BE2C (cell line): Measurements from ENCODE around the gene GSAP.

Experiments
- DNase-seq: peaks from one replicate; pipeline ENCODE4 v3.0.0-alpha.2; 2020
- H3K27me3 ChIP-seq: fragments of 250-450 bp; sonication (Bioruptor Pico); 2 replicates; pipeline ENCODE4 v1.5.1; 2020; ENCODE audit warnings: mild to moderate bottlenecking
- H3K36me3 ChIP-seq: fragments of 250-450 bp; sonication (Bioruptor Pico); 2 replicates; pipeline ENCODE4 v1.5.1; 2020; ENCODE audit warnings: mild to moderate bottlenecking
- H3K4me1 ChIP-seq: fragments of 250-450 bp; sonication (Bioruptor Pico); 2 replicates; pipeline ENCODE4 v1.5.1; 2020
- H3K4me3 ChIP-seq: 2 replicates; pipeline ENCODE4 v1.5.1; 2011; ENCODE audit warnings: low read depth, low read length
- H3K9me3 ChIP-seq: fragments of 250-450 bp; sonication (Bioruptor Pico); 2 replicates; pipeline ENCODE4 v1.5.1; 2020
- TF ChIP-seq, protein P1 (sequence below): IDR thresholded peaks from 2 replicates; pipeline ENCODE4 v1.5.1; 2012; ENCODE audit warnings: mild to moderate bottlenecking, low read depth, low read length

The GSAP gene

DNA sequence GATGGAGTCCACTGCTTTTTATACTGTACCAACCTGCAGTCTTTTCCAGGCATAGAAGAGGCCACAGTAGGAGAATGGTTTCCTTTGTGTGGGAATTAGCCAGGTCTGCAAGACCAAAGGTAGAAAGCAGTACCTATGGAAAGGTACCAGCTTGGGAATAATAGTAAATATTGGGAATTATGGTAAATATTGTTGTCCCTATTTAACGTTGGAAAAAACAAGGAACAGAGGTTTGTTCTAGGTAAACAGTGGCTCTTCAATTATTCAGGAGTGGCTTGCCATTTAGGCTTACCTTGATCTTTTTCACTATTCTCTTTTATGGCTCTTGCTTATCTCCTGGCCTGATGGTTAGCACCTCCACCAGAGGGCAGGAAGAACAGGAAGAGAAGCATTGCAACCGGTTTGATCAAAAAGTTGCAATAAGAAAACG lies 43.9 kb upstream of the GSAP start:
- Histone ChIP-seq H3K27me3 (peaks cover 3% of the 10 kb centered on the region; the same call in 1 of the 2 replicates), H3K9me3 (no peaks in the 10 kb centered on the region), H3K4me1 (no peaks in the 10 kb centered on the region), H3K4me3 (no peak overlapping the region), H3K36me3 (no peaks in the 10 kb centered on the region)
- TF ChIP-seq, protein P1, sequence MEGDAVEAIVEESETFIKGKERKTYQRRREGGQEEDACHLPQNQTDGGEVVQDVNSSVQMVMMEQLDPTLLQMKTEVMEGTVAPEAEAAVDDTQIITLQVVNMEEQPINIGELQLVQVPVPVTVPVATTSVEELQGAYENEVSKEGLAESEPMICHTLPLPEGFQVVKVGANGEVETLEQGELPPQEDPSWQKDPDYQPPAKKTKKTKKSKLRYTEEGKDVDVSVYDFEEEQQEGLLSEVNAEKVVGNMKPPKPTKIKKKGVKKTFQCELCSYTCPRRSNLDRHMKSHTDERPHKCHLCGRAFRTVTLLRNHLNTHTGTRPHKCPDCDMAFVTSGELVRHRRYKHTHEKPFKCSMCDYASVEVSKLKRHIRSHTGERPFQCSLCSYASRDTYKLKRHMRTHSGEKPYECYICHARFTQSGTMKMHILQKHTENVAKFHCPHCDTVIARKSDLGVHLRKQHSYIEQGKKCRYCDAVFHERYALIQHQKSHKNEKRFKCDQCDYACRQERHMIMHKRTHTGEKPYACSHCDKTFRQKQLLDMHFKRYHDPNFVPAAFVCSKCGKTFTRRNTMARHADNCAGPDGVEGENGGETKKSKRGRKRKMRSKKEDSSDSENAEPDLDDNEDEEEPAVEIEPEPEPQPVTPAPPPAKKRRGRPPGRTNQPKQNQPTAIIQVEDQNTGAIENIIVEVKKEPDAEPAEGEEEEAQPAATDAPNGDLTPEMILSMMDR = peak; percentile 11; the same call in 1 of the 2 replicates
- DNase-seq = no peak

DNA sequence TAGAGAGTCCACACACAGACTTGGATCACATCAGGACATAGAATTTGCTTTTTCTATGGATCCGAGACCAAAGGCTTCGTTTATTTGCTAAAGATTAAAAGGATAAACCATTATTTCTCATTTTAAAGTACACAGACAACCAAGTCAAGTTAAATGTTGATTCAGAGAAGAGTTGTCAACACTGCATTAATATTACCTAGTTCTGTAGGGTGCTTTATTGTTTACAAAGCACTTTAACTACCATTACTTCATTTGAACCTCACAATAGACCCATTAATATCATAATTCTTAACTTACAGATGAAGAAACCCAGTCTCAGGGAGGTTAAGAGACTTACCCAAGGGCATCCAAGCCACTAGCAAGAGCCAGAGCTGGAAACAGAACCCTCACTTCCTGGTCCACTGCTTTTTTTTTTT lies 43.2 kb upstream of the GSAP start:
- Histone ChIP-seq H3K9me3 (no peaks in the 10 kb centered on the region), H3K27me3 (peaks cover 5% of the 10 kb centered on the region; the same call in 1 of the 2 replicates), H3K36me3 (no peaks in the 10 kb centered on the region), H3K4me1 (no peaks in the 10 kb centered on the region), H3K4me3 (no peak overlapping the region)
- no peak for DNase-seq
- TF ChIP-seq, protein P1 = no peak

DNA sequence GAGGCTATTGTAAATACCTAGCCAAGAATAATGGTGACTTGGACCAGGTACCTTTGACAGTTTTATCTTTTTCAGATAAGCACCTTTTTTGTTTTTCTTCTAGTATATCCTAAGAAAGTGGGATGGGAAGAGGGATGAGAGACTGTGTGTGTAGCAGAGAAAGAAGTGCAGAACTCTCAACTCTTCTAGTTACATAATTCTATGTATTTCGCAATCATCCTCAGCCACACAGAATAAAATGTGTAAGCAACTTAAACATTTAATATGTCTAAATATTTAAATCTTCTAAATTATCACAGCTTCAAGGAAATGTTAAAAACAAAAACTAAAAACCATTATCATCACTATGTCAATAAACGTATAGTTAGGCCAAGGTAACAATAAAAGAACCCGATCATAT lies 42.6 kb upstream of the GSAP start:
- H3K4me1 ChIP-seq = no peaks in the 10 kb centered on the region
- H3K9me3 ChIP-seq = no peaks in the 10 kb centered on the region
- H3K27me3 ChIP-seq = peaks cover 5% of the 10 kb centered on the region; the same call in 1 of the 2 replicates

DNA sequence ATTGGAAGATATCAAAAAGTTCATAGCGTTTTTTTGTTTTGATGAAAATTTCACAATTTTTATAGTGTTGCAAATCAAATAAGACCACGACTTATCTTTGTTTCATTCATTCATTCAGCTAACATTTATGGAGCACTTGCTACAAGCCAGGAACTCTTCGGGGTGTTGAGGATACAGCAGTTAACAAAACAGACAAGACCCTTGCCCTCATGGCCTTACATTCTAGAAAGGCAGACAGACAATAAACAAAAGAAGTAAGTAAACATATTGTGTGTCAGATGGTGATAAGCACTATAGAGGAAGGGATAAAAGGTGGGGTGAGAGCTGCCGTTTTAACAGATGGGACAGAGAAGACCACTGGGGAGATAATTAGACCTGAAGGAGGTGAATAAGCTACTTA lies 41.6 kb upstream of the GSAP start:
- TF ChIP-seq, protein P1 = no peak
- Histone ChIP-seq H3K4me1 (no peaks in the 10 kb centered on the region), H3K27me3 (peaks cover 10% of the 10 kb centered on the region), H3K36me3 (no peaks in the 10 kb centered on the region), H3K4me3 (no peak overlapping the region), H3K9me3 (no peaks in the 10 kb centered on the region)
- DNase-seq = no peak

More for the DNA sequence above, 42.6 kb upstream of the GSAP start:
- H3K36me3 ChIP-seq = no peaks in the 10 kb centered on the region
- TF ChIP-seq, protein P1 = no peak
- no peak for DNase-seq
- H3K4me3 ChIP-seq = no peak overlapping the region

DNA sequence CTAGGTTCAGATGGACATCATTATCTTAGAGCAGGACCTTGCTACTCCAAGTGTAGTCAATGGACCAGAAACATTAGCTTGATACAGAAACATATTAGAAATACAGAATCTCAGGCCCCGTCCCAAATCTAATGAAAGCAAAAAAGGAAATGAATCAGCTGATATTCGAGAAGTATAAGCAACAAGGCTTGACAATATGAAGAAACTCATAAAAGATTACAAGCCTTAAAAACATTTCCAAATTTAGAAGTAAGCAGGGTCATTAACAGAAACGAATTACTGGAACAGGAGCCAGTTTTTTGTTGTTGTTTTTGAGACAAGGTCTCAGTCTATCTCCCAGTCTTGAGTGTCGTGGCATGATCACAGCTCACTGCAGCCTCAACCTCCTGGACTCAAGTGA lies 40.5 kb upstream of the GSAP start:
- Histone ChIP-seq H3K4me1 (no peaks in the 10 kb centered on the region), H3K9me3 (no peaks in the 10 kb centered on the region), H3K27me3 (peaks cover 17% of the 10 kb centered on the region), H3K36me3 (no peaks in the 10 kb centered on the region), H3K4me3 (no peak overlapping the region)
- DNase-seq = no peak
- TF ChIP-seq, protein P1 = no peak

DNA sequence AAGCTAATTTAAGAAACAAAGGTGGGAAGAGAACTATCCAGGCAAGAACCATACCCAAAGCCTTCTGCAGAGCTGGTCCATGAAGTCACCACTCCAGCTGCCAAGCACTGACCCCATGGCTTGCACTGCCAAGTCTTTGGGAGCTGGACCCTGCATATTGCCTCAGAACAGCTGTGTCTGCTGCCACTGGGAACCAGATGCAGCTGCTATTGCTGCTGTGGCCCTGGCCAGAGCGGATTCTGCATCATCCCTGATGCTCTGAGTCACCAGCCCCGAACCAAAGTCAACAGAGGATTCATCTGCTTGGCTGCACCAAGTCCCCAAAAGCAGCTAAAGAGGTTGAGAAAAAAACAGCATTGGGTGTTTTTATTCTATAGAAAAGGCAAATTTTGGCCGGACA lies 39.2 kb upstream of the GSAP start:
- H3K4me3 ChIP-seq = no peak overlapping the region
- DNase-seq = no peak
- no peaks in the 10 kb centered on the region for H3K9me3 ChIP-seq
- H3K27me3 ChIP-seq = peaks cover 17% of the 10 kb centered on the region
- H3K36me3 ChIP-seq = no peaks in the 10 kb centered on the region
- TF ChIP-seq, protein P1 = no peak
- H3K4me1 ChIP-seq = no peaks in the 10 kb centered on the region
